Hepatocyte (in vitro differentiated cells): Measurements from ENCODE around the gene TMEM41A. TPM values are rescaled to one million over a fixed set of nuclear protein-coding genes. Genes with fewer than 3 reads are reported as not detected.

ENCODE experiments used
- DNase-seq: peaks from one replicate; pipeline ENCODE4 v3.0.0-alpha.2; 2016; ENCODE audit warnings: low spot score
- H2AFZ ChIP-seq: fragments of 200-600 bp; sonication (generic); 2 replicates; pipeline ENCODE4 v1.6.0; 2016; ENCODE audit warnings: antibody characterized with exemption, mild to moderate bottlenecking
- H3K27ac ChIP-seq: fragments of 200-600 bp; sonication (generic); 2 replicates; pipeline ENCODE4 v1.5.1; 2016; ENCODE audit warnings: mild to moderate bottlenecking
- H3K27me3 ChIP-seq: fragments of 200-600 bp; sonication (generic); 2 replicates; pipeline ENCODE4 v1.6.1; 2016
- H3K36me3 ChIP-seq: fragments of 200-600 bp; sonication (generic); replicated peaks from 2 replicates; pipeline ENCODE4 v1.5.1; 2016; ENCODE audit warnings: low read depth; ENCODE audit not compliant: insufficient read depth
- H3K4me1 ChIP-seq: fragments of 200-600 bp; sonication (generic); 2 replicates; pipeline ENCODE4 v1.5.1; 2016; ENCODE audit warnings: mild to moderate bottlenecking, moderate library complexity; ENCODE audit not compliant: insufficient read depth
- H3K4me2 ChIP-seq: fragments of 200-600 bp; sonication (generic); 2 replicates; pipeline ENCODE4 v1.6.0; 2016
- H3K4me3 ChIP-seq: fragments of 200-600 bp; sonication (generic); 2 replicates; pipeline ENCODE4 v1.5.1; 2016; ENCODE audit warnings: mild to moderate bottlenecking
- H3K79me2 ChIP-seq: fragments of 200-600 bp; sonication (generic); 2 replicates; pipeline ENCODE4 v1.6.0; 2017; ENCODE audit warnings: mild to moderate bottlenecking
- H3K9me2 ChIP-seq: fragments of 200-600 bp; sonication (generic); replicated peaks from 2 replicates; pipeline ENCODE4 v1.6.0; 2017; ENCODE audit warnings: mild to moderate bottlenecking; ENCODE audit not compliant: insufficient read depth
- H3K9me3 ChIP-seq: fragments of 200-600 bp; sonication (generic); 2 replicates; pipeline ENCODE4 v1.5.1; 2016; ENCODE audit warnings: low read depth, mild to moderate bottlenecking
- H4K20me1 ChIP-seq: fragments of 200-600 bp; sonication (generic); 2 replicates; pipeline ENCODE4 v1.6.0; 2016; ENCODE audit warnings: mild to moderate bottlenecking; ENCODE audit not compliant: insufficient read depth, poor library complexity, severe bottlenecking
- EZH2 ChIP-seq: fragments of 200-600 bp; sonication (generic); IDR thresholded peaks from 2 replicates; pipeline ENCODE4 v1.6.1; 2016; ENCODE audit warnings: antibody characterized with exemption, mild to moderate bottlenecking, borderline replicate concordance
- EZH2phosphoT487 ChIP-seq: fragments of 200-600 bp; sonication (generic); IDR thresholded peaks from one replicate; pipeline ENCODE4 v1.6.1; 2018; ENCODE audit warnings: antibody characterized with exemption, mild to moderate bottlenecking, low read depth, moderate library complexity; ENCODE audit not compliant: unreplicated experiment, severe bottlenecking
- whole genome bisulfite sequencing: methylation state at CpG from one replicate; pipeline ENCODE4 v1.1.6; 2016; ENCODE audit warnings: low lambda C conversion rate; ENCODE audit errors: missing lambda C conversion rate; 5-methylcytosine and 5-hydroxymethylcytosine counted together
- polyA plus RNA-seq: library from polyadenylated mRNA; unstranded; fragments of >200 nt; fragmentation: Nextera tagmentation; extraction: Ambion mirVana; gene quantifications from 2 replicates; pipeline ENCODE4 v1.2.1, GENCODE V29; 2016
- total RNA-seq: library from RNA; depleted of rRNA; stranded (reverse); fragments of >200 nt; gene quantifications from 2 replicates; pipeline ENCODE4 v1.2.3, GENCODE V29; 2014
- TF ChIP-seq, protein P1 (sequence below): fragments of 200-600 bp; sonication (generic); IDR thresholded peaks from 2 replicates; pipeline ENCODE4 v1.5.1; 2016; ENCODE audit warnings: antibody characterized with exemption, mild to moderate bottlenecking; ENCODE audit not compliant: poor library complexity

TMEM41A gene
- total and polyA plus RNA-seq, 2 experiments from 2014 or later: 43.4 to 62.4 TPM

DNA sequence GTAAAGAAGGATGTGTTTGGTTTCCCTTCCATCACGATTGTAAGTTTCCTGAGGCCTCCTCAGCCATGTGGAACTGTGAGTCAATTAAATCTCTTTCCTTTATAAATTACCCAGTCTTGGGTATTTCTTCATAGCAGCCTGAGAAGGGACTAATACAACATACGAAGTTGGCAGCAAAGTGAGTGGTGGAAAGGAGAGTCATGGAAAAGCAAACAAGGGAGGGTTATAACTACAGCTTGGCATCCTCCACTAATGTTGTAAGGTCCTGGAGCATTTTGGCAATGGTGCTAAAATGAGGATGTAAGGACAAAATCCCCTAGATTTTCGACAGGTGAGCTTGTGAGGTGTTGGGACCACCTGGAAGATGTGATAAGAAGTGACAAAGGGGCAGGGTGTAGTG lies 5.8 kb upstream of the TMEM41A start:
- Histone ChIP-seq H3K27ac (no peak overlapping the region), H3K27me3 (no peaks in the 10 kb centered on the region), H3K4me3 (no peak overlapping the region), H3K4me1 (no peaks in the 10 kb centered on the region), H3K79me2 (no peaks in the 10 kb centered on the region), H3K9me3 (no peaks in the 10 kb centered on the region), H3K36me3 (no peaks in the 10 kb centered on the region), H3K9me2 (no peaks in the 10 kb centered on the region), H2AFZ (no peak overlapping the region), H3K4me2 (no peak overlapping the region), H4K20me1 (no peaks in the 10 kb centered on the region)
- TF ChIP-seq EZH2phosphoT487 (no peak), EZH2 (no peak)
- TF ChIP-seq, protein P1, sequence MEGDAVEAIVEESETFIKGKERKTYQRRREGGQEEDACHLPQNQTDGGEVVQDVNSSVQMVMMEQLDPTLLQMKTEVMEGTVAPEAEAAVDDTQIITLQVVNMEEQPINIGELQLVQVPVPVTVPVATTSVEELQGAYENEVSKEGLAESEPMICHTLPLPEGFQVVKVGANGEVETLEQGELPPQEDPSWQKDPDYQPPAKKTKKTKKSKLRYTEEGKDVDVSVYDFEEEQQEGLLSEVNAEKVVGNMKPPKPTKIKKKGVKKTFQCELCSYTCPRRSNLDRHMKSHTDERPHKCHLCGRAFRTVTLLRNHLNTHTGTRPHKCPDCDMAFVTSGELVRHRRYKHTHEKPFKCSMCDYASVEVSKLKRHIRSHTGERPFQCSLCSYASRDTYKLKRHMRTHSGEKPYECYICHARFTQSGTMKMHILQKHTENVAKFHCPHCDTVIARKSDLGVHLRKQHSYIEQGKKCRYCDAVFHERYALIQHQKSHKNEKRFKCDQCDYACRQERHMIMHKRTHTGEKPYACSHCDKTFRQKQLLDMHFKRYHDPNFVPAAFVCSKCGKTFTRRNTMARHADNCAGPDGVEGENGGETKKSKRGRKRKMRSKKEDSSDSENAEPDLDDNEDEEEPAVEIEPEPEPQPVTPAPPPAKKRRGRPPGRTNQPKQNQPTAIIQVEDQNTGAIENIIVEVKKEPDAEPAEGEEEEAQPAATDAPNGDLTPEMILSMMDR: no peak
- 82% methylated on average over 3 of the region's 3 CpGs for WGBS
- DNase-seq: no peak

DNA sequence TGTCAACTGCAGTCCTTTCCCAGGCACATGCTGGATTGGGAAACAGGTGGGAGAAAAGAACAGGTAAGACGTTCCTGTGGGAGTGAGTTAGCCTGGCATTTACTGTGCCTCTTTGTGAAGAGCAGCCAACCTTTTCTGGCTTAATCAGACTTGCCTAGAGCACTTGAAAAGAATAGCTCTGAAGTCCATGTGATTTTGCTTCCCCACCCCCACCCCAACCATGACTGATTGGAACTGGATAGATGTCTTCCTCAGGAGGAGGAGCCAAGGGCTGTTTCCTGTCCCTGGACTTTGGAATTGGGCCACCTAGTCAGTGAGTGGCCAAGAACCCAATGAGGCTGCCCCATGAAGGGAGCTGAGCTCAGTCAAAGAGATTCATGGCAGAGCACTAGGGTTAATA lies 4.7 kb upstream of the TMEM41A start:
- peak; percentile 31 for DNase-seq
- Histone ChIP-seq H3K27me3 (no peaks in the 10 kb centered on the region), H3K27ac (no peak overlapping the region), H3K4me2 (no peak overlapping the region), H3K9me3 (no peaks in the 10 kb centered on the region), H3K4me3 (no peak overlapping the region), H2AFZ (no peak overlapping the region), H3K9me2 (no peaks in the 10 kb centered on the region), H4K20me1 (no peaks in the 10 kb centered on the region), H3K79me2 (no peaks in the 10 kb centered on the region), H3K4me1 (no peaks in the 10 kb centered on the region), H3K36me3 (no peaks in the 10 kb centered on the region)
- no peak for TF ChIP-seq EZH2phosphoT487
- TF ChIP-seq, protein P1: no peak
- TF ChIP-seq EZH2: no peak
- WGBS: 75% methylated on average over 1 of the region's 1 CpG

DNA sequence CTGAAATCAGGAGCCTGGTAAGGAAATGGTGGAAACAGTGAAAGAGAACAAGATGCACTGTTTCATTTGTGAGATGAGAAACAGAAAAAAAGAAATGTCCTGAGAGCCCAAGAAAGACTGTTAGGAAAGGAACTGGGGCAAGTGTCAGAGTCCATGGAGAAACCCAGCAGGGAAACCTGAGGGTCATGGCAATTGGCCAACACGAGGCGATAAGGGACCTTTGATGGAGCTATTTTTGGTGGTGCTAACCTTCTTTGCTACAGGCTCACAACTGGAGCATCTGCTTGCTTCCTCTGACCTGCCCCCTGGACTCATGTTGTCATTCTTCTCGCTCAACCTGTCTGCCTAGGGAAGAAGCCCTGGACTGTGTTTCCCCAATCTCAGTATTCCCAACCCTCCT lies 4.2 kb upstream of the TMEM41A start:
- peak; percentile 39 for DNase-seq
- no peaks in the 10 kb centered on the region for H4K20me1 ChIP-seq
- 80% methylated on average over 3 of the region's 3 CpGs for WGBS
- no peak overlapping the region for H3K27ac ChIP-seq
- TF ChIP-seq EZH2: no peak
- TF ChIP-seq, protein P1: no peak
- no peak for TF ChIP-seq EZH2phosphoT487
- no peaks in the 10 kb centered on the region for H3K36me3 ChIP-seq
- H3K4me3 ChIP-seq: no peak overlapping the region
- no peak overlapping the region for H3K4me2 ChIP-seq
- no peaks in the 10 kb centered on the region for H3K27me3 ChIP-seq
- H3K9me2 ChIP-seq: no peaks in the 10 kb centered on the region
- H3K79me2 ChIP-seq: peaks cover under 1% of the 10 kb centered on the region
- H3K4me1 ChIP-seq: no peaks in the 10 kb centered on the region
- H2AFZ ChIP-seq: no peak overlapping the region
- no peaks in the 10 kb centered on the region for H3K9me3 ChIP-seq

DNA sequence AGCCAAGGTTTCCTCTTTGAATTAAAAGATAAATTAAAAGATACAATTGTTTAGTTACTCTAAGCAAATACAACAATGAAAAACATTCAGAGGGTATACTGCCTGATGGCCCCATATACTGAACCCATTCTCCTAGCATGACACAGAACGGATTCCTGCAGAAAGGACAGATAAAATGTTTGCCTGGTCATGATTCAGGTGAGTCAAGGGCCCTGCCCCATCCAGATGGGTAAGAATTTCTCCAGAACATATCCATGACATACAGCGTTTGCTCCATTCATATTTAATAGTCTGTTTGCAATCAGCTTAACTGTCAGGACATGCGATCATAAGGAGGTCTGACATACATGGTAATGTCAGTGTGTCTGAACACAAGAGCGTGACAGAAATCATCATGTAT lies 8.6 kb downstream of the TMEM41A start:
- peak overlapping the region; percentile 65 for H3K27ac ChIP-seq
- H3K9me2 ChIP-seq: no peaks in the 10 kb centered on the region
- H3K4me3 ChIP-seq: no peak overlapping the region
- no peaks in the 10 kb centered on the region for H3K9me3 ChIP-seq
- H3K27me3 ChIP-seq: no peaks in the 10 kb centered on the region
- H3K4me2 ChIP-seq: no peak overlapping the region
- H3K36me3 ChIP-seq: no peaks in the 10 kb centered on the region
- WGBS: 92% methylated on average over 4 of the region's 4 CpGs
- H4K20me1 ChIP-seq: no peaks in the 10 kb centered on the region
- TF ChIP-seq EZH2phosphoT487 (no peak), EZH2 (no peak)
- TF ChIP-seq, protein P1: no peak
- H2AFZ ChIP-seq: no peak overlapping the region
- DNase-seq: no peak
- peaks cover 12% of the 10 kb centered on the region for H3K4me1 ChIP-seq
- H3K79me2 ChIP-seq: peaks cover 14% of the 10 kb centered on the region
